ENCODE data around the gene TCERG1.

DNA sequence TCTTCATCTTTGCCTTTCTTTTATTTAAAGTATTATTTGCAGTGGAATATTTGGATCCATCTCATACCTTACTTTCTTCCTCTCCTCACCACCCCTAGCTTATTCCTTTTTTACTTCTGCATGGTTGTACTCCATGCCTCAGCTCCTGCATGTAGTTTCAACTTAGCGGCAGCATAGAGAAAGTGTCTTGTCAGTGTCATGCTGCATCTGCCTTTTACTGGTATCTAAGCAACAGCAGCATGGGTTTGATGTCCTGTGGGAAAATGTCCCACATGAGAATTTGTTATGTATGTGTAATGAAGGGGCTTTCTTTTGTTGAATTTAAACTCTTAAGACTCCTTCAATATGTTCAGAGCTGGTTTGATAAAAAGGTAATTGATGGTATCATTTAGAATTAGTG, 20.6 kb downstream of the TCERG1 start:
- TF ChIP-seq, protein P1, sequence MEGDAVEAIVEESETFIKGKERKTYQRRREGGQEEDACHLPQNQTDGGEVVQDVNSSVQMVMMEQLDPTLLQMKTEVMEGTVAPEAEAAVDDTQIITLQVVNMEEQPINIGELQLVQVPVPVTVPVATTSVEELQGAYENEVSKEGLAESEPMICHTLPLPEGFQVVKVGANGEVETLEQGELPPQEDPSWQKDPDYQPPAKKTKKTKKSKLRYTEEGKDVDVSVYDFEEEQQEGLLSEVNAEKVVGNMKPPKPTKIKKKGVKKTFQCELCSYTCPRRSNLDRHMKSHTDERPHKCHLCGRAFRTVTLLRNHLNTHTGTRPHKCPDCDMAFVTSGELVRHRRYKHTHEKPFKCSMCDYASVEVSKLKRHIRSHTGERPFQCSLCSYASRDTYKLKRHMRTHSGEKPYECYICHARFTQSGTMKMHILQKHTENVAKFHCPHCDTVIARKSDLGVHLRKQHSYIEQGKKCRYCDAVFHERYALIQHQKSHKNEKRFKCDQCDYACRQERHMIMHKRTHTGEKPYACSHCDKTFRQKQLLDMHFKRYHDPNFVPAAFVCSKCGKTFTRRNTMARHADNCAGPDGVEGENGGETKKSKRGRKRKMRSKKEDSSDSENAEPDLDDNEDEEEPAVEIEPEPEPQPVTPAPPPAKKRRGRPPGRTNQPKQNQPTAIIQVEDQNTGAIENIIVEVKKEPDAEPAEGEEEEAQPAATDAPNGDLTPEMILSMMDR (IDR thresholded peaks at IDR 0.05; ENCODE audit: borderline replicate concordance, extremely low read depth, low read length, poor library complexity, severe bottlenecking), result no peak
- no peak for TF ChIP-seq EZH2 (IDR thresholded peaks at IDR 0.05; ENCODE audit: borderline replicate concordance, low read depth, low read length, severe bottlenecking)

Data from DND-41 (cell line).